Activated T-helper 17 cell treated with anti-CD3 and anti-CD28 coated beads, Interleukin-2, amount 50 U/mL, for 72 hours (primary cell): Measurements from ENCODE around the gene PTPRC. TPM values are rescaled to one million over a fixed set of nuclear protein-coding genes. Genes with fewer than 3 reads are reported as not detected.

Experiments used
- ATAC-seq: fragments of 150-1000 bp; cut with Tn5 transposase; replicated peaks from 2 replicates; pipeline ENCODE4 v1.10.0; 2021; ENCODE audit warnings: mild to moderate bottlenecking, moderate library complexity
- H3K27ac Mint-ChIP-seq: one replicate; pipeline ENCODE4 v1.8.0; 2022; ENCODE audit warnings: mixed read lengths
- H3K27me3 Mint-ChIP-seq: one replicate; pipeline ENCODE4 v1.8.0; 2022; ENCODE audit warnings: mixed read lengths
- H3K36me3 Mint-ChIP-seq: one replicate; pipeline ENCODE4 v1.8.0; 2022; ENCODE audit warnings: low read depth, mild to moderate bottlenecking, mixed read lengths
- H3K4me1 Mint-ChIP-seq: one replicate; pipeline ENCODE4 v1.8.0; 2022; ENCODE audit warnings: mixed read lengths
- H3K4me3 Mint-ChIP-seq: one replicate; pipeline ENCODE4 v1.8.0; 2022; ENCODE audit warnings: mild to moderate bottlenecking, mixed read lengths
- H3K9me3 Mint-ChIP-seq: one replicate; pipeline ENCODE4 v1.8.0; 2022; ENCODE audit warnings: mixed read lengths
- total RNA-seq, 2 donors: library from RNA; stranded (reverse); gene quantifications; one replicate each; pipeline ENCODE4 v1.2.3, GENCODE V29; 2022

PTPRC gene
- total RNA-seq, 2 donors from 2014 or later = 366 to 421 TPM

- ATAC-seq = peak; percentile 81
- Mint-ChIP-seq H3K36me3 (peaks cover 86% of the 10 kb centered on the region), H3K9me3 (no peaks in the 10 kb centered on the region), H3K4me3 (peak overlapping the region; percentile 80), H3K27ac (peak overlapping the region; percentile 95), H3K4me1 (peaks cover 55% of the 10 kb centered on the region), H3K27me3 (no peaks in the 10 kb centered on the region)
These were observed 43.3 kb downstream of the PTPRC start for GRCh38 chr1:198681831-198682759.

- H3K4me3 Mint-ChIP-seq = peak overlapping the region; percentile 80
- no peak for ATAC-seq
- H3K27me3 Mint-ChIP-seq = no peaks in the 10 kb centered on the region
These were observed 44.0 kb downstream of the PTPRC start for GRCh38 chr1:198682850-198683249.

GRCh38 chr1:198683449-198683848 lies 44.6 kb downstream of the PTPRC start:
- ATAC-seq = no peak
- Mint-ChIP-seq H3K9me3 (no peaks in the 10 kb centered on the region), H3K4me1 (peaks cover 53% of the 10 kb centered on the region), H3K27ac (peak overlapping the region; percentile 95), H3K27me3 (no peaks in the 10 kb centered on the region), H3K36me3 (peaks cover 81% of the 10 kb centered on the region), H3K4me3 (peak overlapping the region; percentile 80)

More at GRCh38 chr1:198682850-198683249, 44.0 kb downstream of the PTPRC start:
- H3K27ac Mint-ChIP-seq = peak overlapping the region; percentile 95
- peaks cover 81% of the 10 kb centered on the region for H3K36me3 Mint-ChIP-seq
- H3K9me3 Mint-ChIP-seq = no peaks in the 10 kb centered on the region
- H3K4me1 Mint-ChIP-seq = peaks cover 50% of the 10 kb centered on the region

- Mint-ChIP-seq H3K27ac (peak overlapping the region; percentile 95), H3K36me3 (peaks cover 81% of the 10 kb centered on the region), H3K4me3 (peak overlapping the region; percentile 68), H3K9me3 (no peaks in the 10 kb centered on the region), H3K27me3 (no peaks in the 10 kb centered on the region), H3K4me1 (peaks cover 66% of the 10 kb centered on the region)
- no peak for ATAC-seq
These were observed 47.4 kb downstream of the PTPRC start for GRCh38 chr1:198686069-198686728.

- Mint-ChIP-seq H3K4me1 (peaks cover 62% of the 10 kb centered on the region), H3K27me3 (no peaks in the 10 kb centered on the region), H3K36me3 (peaks cover 80% of the 10 kb centered on the region), H3K9me3 (no peaks in the 10 kb centered on the region), H3K27ac (peak overlapping the region; percentile 95), H3K4me3 (peak overlapping the region; percentile 68)
- no peak for ATAC-seq
These were observed 48.6 kb downstream of the PTPRC start for GRCh38 chr1:198687429-198687828.

GRCh38 chr1:198691063-198691462 lies 52.2 kb downstream of the PTPRC start:
- ATAC-seq = peak; percentile 76
- Mint-ChIP-seq H3K4me3 (peak overlapping the region; percentile 68), H3K27me3 (no peaks in the 10 kb centered on the region), H3K9me3 (no peaks in the 10 kb centered on the region), H3K4me1 (peaks cover 41% of the 10 kb centered on the region), H3K27ac (peak overlapping the region; percentile 84), H3K36me3 (peaks cover 86% of the 10 kb centered on the region)

GRCh38 chr1:198693321-198693720 lies 54.5 kb downstream of the PTPRC start:
- ATAC-seq = peak; percentile 80
- Mint-ChIP-seq H3K9me3 (no peaks in the 10 kb centered on the region), H3K4me3 (peak overlapping the region; percentile 29), H3K27ac (peak overlapping the region; percentile 51), H3K36me3 (peaks cover 92% of the 10 kb centered on the region), H3K27me3 (no peaks in the 10 kb centered on the region), H3K4me1 (peaks cover 46% of the 10 kb centered on the region)

- Mint-ChIP-seq H3K9me3 (no peaks in the 10 kb centered on the region), H3K36me3 (peaks cover 91% of the 10 kb centered on the region), H3K27ac (peak overlapping the region; percentile 17), H3K27me3 (no peaks in the 10 kb centered on the region), H3K4me1 (peaks cover 44% of the 10 kb centered on the region), H3K4me3 (no peak overlapping the region)
- no peak for ATAC-seq
These were observed 55.7 kb downstream of the PTPRC start for GRCh38 chr1:198694542-198694941.

GRCh38 chr1:198696211-198696610 lies 57.4 kb downstream of the PTPRC start:
- Mint-ChIP-seq H3K27me3 (no peaks in the 10 kb centered on the region), H3K4me3 (peak overlapping the region; percentile 51), H3K27ac (peak overlapping the region; percentile 69), H3K9me3 (no peaks in the 10 kb centered on the region), H3K36me3 (peaks cover 91% of the 10 kb centered on the region), H3K4me1 (peaks cover 46% of the 10 kb centered on the region)
- no peak for ATAC-seq

GRCh38 chr1:198699167-198700015 lies 60.6 kb downstream of the PTPRC start:
- Mint-ChIP-seq H3K4me1 (peaks cover 53% of the 10 kb centered on the region), H3K36me3 (peaks cover 97% of the 10 kb centered on the region), H3K9me3 (no peaks in the 10 kb centered on the region), H3K27me3 (no peaks in the 10 kb centered on the region), H3K27ac (peak overlapping the region; percentile 81), H3K4me3 (peak overlapping the region; percentile 65)
- ATAC-seq = peak; percentile 91

GRCh38 chr1:198700016-198700392 lies 61.2 kb downstream of the PTPRC start:
- H3K27ac Mint-ChIP-seq = peak overlapping the region; percentile 81
- no peaks in the 10 kb centered on the region for H3K9me3 Mint-ChIP-seq
- H3K4me1 Mint-ChIP-seq = peaks cover 60% of the 10 kb centered on the region
- H3K27me3 Mint-ChIP-seq = no peaks in the 10 kb centered on the region
- H3K36me3 Mint-ChIP-seq = peaks cover 97% of the 10 kb centered on the region
- ATAC-seq = no peak
- H3K4me3 Mint-ChIP-seq = peak overlapping the region; percentile 65

GRCh38 chr1:198700396-198700795 lies 61.6 kb downstream of the PTPRC start:
- Mint-ChIP-seq H3K27me3 (no peaks in the 10 kb centered on the region), H3K27ac (peak overlapping the region; percentile 81), H3K4me1 (peaks cover 63% of the 10 kb centered on the region), H3K4me3 (peak overlapping the region; percentile 15), H3K36me3 (peaks cover 97% of the 10 kb centered on the region), H3K9me3 (no peaks in the 10 kb centered on the region)
- ATAC-seq = no peak

GRCh38 chr1:198701250-198701649 lies 62.4 kb downstream of the PTPRC start:
- H3K27ac Mint-ChIP-seq = peak overlapping the region; percentile 81
- H3K9me3 Mint-ChIP-seq = no peaks in the 10 kb centered on the region
- H3K27me3 Mint-ChIP-seq = no peaks in the 10 kb centered on the region
- peak overlapping the region; percentile 15 for H3K4me3 Mint-ChIP-seq
- peak; percentile 28 for ATAC-seq
- H3K4me1 Mint-ChIP-seq = peaks cover 66% of the 10 kb centered on the region
- peaks cover 97% of the 10 kb centered on the region for H3K36me3 Mint-ChIP-seq
